Right forelimb (tissue), 1 donor: ENCODE measurements around the gene ABCC1.

ENCODE experiments used
- DNase-seq: peaks from one replicate; pipeline ENCODE4 v3.0.0-alpha.2; 2018

Gene ABCC1

DNA sequence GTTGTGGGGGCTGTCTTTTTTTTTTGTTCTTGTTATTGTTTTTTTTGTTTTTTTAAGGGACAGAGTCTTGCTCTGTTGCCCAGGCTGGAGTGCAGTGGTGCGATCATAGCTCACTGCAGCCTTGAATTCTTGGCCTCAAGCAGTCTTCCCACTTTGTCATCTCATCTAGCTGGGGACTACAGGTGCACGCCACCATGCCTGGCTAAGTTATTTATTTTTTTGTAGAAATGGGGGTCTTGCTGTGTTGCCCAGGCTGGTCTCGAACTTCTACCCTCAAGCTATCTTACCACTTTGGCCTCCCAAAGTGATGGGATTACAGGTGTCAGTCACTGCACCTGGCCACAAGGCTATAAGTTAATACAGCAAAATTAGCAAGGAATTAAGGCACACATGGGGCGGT lies 101.7 kb downstream of the ABCC1 start:
- no peak for DNase-seq

DNA sequence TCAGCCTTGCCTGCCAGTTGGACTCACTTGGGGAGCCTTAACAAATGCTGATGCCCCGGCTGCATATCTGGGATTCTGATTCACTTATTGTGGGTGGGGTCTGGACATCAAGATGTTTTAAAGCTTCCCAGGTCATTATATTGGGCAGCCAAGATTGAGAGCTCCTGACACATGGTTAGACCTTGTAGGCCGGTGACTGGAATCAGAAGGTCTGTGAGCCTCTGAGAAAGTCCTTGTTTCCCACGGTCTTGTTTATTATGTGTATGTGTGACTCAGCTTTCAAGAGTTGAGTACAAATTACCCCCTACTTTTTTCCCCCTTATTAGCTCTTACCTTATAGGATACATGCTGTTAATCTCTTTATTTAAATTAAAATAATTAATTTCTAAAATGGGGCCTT lies 103.5 kb downstream of the ABCC1 start:
- DNase-seq, result no peak

DNA sequence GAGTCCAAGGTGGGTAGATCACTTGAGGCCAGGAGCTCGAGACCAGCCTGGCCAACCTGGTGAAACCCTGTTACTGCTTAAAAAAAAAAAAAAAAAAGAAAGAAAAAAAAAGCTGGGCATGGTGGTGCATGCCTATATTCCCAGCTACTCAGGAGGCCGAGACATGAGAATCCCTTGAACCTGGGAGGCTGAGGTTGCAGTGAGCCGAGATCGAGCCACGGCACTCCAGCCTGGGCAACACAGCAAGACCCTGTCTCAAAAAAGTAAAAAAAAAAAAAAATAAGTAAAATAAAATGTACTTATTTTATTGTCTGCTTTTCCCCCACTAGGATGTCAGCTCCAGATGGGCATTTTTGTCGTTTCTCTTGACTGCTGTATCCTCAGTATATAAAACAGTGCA lies 107.7 kb downstream of the ABCC1 start:
- no peak for DNase-seq

DNA sequence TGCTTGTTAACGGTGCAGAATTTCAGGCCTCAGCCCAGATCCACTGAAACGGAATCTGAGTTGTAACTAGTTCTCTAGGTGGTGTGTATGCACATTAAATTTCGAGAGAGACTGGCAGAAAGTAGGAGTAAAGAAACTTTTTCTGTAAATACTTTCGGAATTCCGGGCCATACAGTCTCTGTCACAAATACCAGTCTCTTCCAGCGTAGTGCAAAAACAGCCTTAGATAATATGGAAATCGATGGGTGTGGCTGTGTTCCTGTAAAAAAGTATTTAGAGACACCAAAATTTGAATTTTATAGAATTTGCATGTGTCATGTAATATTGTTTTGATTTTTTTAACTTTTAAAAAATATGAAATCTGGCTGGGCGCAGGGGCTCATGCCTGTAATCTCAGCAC lies 109.7 kb downstream of the ABCC1 start:
- no peak for DNase-seq

DNA sequence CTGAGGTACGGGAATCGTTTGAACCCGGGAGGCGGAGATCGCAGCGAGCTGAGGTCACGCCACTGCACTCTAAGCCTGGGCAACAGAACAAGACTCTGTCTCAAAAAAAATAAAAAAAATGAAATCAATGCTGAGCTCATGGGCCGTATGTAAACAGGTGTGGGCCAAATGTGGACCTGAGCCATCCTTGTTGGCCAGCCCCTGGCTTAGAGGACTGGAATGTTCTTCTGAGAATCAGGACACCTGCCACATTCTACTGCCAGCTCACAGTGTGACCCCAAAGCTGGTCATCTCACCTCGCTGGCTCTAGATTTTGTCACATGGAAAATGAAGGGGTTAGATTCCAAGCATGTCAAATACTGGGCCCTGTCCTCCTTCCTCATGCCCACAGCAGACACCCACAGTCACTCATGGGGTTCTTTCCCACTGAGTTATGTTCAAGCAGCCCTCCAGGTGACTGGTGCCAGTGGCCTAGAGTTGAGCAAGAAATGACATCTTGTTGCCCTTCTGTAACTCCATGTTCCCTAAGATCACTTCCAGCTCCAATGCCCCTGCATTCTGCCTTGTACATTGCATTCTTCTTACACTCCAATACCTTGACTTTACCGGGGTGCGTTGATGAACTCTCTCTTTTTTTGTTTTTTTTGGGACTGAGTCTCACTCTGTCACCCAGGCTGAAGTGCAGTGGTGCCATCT lies 110.6 kb downstream of the ABCC1 start:
- DNase-seq, result no peak

DNA sequence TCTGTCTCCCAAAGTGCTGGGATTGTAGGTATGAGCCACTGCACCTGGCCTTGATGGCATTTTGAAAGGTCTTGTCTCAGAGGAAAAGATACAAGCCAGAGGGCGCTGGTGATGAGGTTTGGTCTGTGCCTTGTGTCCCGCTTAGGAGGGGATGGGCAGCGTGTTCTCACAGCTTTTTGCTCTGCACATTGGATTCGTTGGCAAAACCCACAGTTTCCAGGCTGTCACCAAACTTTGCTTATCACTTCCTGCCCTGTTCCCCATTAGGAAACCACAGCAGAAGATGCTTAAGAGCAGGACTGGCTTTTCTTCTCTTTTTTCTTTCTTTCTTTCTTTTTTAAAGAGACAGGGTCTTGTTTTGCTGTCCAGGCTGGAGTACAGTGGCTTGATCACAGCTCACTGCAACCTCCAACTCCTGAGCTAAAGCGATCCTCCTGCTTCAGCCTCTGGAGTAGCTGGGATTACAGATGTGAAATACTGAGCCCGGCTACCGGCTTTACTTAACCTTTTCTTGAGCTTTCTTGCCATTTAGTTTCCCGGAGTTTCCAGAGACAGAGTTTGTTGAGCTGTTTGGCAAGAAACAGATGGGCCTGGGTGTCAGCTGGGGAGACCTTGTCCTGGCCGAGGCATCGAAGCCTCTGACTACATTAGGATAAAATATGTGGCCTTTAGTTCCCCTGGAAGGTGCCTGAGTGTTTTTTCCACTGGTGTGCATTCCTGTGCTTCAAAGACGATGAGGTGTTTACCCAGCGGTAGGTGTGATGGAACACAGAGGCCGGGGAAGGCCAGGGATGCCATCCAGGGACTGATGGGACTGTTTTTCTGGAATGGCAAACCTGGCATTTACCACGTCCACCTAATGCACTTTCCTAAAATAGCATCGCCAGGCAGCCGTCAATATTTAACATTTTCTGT lies 112.9 kb downstream of the ABCC1 start:
- no peak for DNase-seq

DNA sequence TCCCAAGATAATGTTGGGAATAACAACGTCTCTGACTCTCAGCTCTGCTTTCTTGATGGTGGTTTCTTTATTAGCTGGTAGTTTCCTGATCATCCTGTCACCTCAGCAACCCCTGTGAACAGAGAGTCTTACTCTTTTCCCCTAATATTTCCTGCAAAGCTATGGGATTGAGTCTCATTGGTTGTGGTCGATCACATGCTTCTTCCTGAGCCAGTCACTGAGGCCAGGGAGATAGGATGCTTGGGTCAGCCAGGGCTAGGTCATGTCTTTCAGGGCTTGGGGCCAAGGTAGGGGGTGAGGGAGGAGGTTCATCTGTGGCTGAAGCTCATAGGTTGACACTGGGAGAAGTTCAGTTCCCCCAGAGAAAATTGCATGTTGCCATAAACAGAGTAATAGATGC lies 114.3 kb downstream of the ABCC1 start:
- DNase-seq, result no peak

DNA sequence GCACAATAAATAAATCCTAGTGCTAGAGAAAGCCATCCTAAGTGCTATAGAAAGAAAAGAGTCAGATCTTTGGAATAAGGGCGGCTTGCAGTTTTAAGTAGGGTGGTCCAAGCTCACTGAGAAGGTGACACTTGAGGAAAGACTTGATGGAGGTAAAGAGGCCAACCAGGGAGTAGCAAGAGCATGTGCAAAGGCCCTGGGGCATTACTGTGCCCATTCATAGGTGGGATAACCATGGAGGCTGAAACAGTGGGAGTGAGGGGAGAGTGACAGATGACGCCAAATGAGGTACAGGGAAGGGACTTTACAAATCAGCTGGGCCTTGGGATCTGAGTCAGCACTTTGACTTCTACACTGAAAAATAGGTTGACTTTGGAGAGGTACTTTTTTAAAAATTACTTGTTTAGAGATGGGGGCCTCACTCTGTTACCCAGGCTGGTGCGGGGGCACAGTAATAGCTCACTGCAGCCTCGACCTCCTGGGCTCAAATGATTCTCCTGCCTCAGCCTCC lies 115.5 kb downstream of the ABCC1 start:
- DNase-seq, result no peak

DNA sequence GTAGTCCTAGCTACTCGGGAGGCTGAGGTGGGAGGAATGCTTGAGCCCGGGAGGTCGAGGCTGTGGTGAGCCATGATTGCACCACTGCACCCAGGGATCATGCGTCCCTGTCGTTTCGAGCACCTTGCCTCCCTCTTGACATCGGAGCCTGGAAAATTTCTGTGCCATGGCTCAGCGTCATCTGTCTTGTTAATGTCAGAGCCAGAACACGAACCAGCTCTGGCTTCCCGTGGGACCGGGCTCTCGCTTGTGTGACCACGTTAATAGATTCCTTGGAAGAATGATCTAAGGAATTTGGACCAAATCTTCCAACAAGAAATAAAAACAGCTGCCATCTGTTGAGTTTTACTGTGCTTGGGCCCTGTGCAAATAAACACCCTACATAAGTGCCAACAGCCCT lies 117.7 kb downstream of the ABCC1 start:
- DNase-seq, result no peak

DNA sequence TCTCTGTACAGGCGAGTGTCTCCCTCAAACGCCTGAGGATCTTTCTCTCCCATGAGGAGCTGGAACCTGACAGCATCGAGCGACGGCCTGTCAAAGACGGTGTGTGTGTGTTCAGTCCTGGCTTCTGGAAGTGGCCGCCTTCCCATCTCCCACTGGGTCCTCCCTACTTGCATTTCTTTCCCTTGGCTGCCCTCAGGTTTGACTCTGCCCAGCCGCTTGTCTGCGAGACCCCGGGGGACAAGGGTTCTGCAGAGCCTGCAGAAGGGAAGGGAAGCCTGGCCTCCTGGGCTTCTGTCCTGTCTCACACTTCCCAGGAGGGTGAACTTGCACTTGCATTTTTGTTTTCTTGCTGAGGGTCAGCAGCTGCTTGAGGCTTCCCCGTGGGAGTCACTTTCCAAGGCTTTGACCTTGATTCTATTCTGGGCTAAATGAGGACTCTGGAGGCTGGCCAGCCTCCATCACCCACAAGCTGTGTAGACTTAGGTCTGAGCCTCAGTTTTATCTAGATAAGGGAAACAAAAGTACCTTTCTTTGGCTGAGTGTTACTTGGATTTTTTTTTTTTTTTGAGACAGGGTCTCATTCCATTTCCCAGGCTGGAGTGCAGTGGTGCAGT lies 122.3 kb downstream of the ABCC1 start:
- no peak for DNase-seq

DNA sequence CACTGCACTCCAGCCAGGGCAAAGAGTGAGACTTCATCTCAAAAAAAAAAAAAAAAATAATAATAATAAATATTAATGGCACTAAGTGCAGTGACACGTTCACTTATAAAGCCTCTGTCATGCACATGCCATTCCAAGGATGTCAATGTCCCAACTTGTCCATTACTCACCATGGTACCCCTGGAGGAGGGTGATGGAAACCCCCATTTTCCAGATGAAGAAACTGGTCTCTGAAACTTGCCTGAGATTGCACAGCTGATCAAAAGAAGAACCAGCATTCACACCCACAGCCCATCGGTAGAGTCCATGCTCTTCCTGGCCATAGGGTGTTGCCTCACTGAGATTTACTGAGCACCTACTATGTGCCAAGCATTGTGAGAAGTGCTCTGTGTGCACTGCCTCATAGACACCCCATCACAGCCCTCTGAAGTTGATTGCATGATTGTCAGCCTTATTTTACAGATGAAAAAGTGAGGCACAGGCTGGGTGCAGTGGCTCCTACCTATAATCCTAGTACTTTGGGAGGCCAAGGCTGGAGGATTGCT lies 123.7 kb downstream of the ABCC1 start:
- no peak for DNase-seq

DNA sequence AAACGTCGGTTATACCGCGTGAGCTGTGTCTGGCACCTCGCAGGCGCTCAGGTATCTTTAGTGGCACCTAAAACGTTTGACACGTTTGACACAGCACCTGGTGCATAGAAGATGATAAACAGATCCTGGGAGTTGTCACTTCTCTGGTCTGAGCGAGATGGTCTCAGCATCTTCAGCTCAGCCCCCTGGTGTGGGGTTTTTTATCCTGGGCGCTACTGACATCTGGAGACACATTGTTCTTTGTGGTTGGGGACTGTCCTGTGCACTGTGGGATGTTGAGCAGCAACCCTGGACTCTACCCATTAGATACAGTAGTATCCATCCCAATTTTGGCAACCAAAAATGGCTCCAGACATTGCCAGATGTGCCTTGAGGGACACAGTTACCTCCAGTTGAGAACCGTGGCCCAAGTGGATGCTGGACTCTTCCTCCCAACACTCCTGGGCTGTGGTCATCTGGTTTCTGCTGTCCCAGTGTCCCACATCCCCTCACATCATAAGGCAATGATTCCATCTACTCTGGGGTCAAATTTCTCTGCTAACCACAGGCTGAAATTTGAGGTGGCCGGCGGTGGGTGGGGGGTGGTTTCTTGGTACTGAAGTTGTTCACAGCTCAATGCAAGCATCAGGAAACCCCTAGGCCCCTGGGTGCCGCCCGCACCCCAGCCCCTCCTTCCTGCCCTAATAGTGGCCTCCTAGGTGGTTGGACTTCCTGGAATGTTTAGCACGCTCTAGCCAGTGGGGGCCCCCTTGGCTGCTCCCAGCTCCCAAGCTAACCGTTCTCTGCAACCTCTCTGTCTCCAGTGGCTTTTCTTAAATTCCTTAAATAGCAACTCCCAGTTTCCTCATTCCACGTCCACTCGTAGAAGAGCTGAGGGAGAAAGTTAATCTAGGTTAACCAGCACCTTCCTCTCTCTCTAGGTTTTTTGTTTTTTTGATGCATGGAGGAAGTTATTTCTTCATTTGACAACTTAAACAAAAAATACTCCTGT lies 124.8 kb downstream of the ABCC1 start:
- DNase-seq, result peak; percentile 67

DNA sequence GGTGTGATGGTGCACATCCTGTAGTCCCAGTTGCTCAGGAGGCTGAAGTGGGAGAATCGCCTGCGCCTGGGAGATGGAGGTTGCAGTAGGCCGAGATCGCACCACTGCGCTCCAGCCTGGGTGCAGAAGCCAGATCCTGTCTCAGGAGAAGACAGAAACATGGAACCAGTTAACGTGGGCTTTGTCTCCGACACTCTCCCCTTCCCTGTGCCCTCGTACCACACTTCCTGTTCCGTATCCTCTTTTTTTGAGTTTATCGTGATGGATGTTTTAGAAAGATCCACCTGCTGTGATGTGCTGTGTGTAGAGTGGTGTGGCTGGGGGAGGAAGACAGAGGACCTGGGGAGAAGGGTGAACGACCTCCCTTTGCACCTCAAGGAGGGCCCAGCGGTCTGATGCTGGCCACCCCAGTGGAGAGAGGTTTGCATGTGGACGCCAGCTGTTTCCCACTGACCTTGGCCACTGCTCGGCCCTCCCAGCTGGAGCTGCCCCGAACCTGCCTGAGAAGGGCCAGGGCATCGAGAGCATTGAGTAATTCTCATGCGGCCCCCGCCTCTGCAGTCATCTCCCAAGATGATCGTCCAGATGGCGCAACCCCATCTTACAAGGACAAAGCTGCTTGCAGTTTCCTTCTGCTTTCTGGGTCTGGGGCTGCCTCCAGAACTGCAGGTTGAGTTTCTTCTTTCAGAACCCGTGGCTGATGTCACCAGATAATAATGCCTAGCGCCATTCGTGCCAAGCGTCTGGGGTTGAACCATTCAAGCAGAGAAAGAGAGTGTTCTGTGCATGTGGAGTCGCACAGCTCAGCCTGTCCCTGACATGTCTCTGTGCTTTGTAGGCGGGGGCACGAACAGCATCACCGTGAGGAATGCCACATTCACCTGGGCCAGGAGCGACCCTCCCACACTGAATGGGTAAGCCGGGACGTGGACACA lies 126.3 kb downstream of the ABCC1 start:
- DNase-seq, result no peak

DNA sequence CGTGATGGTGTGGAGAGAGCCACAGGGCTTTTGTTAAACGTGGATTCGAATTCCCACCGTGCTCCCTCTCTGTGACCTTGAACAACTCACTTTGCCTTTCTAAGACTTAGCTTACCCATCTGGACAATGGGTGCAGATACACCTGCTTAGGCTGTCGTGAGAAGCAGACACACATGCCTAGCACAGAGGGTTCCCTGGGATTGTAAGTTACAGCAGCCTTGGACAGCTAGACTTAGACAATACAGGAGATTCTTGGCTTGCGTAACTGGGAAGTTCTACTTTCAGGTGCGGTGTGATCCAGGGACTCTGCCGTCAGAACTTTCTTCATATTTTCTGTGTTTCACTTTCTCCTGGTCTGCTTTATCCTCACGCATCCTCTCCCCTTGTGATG lies 127.0 kb downstream of the ABCC1 start:
- DNase-seq, result no peak

DNA sequence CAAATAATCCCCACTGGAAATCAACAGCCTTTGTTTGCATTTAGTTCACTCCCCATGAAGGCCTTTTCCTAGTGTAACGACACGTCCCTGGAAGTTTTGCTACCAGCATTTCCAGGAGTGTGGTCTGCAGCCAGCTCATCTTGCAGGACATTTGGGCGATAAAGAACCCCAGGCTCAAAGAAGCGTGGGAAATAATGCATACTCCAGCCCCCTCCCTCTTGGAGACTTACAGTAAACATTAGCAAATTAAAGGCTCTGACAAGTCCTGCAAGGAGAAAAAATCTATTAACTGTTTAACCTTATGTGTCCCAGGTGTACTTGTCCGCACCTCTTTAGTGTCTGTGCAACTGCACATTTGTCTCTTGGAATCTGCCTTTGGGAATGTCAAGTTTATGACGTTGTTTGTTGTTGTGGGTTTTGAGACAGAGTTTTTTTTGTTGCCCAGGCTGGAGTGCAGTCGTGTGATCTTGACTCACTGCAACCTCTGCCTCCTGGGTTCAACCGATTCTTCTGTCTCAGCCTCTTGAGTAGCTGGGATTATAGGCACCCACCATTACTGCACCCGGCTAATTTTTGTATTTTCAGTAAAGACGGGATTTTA lies 131.1 kb downstream of the ABCC1 start:
- no peak for DNase-seq

DNA sequence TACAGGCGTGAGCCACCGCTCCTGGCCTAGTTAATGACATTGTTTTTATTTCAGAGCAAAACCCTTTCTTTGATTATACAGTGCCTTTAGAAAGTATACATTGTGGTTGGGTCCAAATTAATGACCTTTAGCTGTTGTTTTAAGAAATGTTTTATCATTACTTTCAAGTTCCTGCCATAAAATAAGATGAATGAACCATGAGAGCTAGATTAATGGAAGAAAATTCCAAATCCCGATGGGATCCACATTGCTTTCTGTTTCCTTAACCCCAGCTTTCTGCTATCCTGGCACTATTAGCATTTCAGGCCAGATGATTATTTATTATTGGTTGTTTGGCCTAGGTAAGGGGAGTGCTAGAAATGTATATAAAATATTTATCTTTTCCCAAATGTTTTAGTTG lies 131.7 kb downstream of the ABCC1 start:
- no peak for DNase-seq

DNA sequence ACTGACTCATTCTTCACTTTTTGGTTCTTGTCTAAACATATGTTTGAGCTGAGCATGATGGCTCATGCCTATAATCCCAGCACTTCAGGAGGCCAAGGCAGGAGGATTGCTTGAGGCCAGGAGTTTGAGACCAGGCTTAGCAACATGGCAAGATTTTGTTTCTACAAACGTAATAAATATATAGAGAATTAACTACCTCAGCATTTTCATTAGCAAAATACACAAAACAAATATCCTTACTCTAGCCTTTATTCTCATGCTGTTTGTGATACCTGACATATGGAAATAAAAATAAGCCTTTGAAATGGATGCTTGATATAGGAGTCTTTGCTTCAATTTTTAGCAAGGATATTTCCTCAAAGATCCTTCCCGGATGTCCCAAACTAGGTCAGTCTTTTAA lies 132.8 kb downstream of the ABCC1 start:
- no peak for DNase-seq

DNA sequence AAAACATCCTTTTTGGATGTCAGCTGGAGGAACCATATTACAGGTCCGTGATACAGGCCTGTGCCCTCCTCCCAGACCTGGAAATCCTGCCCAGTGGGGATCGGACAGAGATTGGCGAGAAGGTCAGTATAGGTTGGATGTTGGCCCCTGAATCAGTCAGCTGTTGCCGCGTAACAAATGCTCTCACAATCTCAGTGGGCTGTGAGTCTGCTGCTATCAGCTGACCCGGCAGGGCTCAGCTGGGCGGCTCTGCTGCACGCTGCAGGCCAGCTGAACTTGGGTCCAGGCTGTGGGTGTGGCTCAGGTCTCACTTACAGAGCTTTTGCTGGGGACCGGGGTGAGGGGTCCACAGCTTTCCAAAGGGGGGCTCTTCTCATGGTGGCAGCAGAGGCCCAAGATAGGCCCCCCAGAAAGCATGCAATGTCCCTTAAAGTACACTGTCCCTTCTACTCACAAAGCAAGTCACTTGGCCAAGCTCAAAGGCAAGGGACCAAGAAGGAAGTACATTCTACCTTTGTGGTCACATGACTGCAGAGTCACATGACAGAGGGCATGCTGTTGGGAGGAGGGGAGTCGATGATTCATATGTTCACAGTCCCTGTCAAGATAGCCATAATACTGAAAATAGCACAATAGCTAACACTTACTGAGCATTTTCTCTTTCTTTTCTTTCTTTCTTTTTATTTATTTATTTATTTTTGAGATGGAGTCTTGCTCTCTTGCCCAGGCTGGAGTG lies 134.2 kb downstream of the ABCC1 start:
- no peak for DNase-seq

DNA sequence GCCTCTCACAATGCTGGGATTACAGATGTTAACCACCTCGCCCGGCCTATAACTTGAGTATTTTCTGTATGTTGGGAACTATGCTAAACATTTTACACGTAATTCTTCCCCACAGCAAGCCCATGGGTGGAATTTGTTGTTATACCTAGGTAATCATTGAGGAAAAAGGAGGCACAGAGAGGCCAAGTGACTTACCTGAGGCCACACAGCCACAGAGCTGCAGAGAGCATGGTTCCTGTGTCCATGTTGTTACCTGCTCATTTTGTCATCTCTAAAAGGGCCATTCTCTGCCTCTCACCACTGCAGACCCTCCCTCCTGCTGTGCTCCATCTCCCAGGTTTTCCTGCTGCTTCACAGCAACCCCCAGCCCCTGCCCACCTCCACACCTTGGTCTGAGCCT lies 135.5 kb downstream of the ABCC1 start:
- no peak for DNase-seq
